NCI-H2196 (cell line): ENCODE results near the gene SHANK2.

ENCODE experiments used
- DNase-seq: peaks from one replicate; lab custom pipeline; 2025; ENCODE audit not compliant: unreplicated experiment; lab: John Stamatoyannopoulos, UW

The SHANK2 gene

DNA sequence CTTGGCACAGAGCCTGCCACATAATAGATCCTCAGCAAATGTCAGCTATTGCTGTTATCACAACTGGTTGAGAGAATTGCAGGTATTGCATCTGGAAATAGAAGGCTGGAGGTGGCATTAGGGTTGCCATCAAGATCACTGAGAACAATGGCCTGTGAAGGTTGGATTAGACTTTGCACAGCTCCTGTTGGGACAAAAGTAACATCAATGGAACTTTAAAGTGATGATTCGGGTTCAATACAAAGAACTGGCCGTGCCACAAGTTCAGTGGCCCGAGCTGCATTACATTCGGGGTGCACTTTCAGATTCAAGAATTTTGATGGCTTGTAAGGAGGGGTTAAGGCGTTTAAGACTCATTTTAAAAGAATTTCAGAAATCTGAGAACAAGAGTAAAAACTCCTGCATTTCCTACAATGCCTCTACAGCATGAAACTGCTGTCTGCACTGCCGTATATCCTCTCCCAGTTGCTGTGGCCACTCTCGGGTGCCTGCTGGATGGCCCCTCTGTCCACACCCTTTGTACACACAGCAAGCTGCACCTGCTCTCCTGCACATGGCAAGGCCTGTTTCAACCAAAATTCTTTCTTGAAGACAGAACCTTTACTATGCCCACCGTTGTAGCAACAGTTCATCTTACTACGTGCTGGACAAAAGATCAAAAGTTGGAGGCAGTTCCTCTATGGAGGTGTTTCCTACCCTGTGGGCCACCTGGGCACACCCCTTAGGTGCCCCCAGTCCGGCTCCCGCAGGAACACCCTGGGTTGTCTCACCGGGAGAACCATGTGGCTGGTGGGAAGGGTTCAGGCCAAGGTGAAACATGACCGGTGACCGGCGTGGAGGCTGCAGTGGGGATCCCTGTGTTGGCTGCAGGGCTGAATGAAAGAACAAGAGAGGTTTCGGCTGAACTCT, 17.5 kb upstream of the SHANK2 start:
- DNase-seq = no peak

DNA sequence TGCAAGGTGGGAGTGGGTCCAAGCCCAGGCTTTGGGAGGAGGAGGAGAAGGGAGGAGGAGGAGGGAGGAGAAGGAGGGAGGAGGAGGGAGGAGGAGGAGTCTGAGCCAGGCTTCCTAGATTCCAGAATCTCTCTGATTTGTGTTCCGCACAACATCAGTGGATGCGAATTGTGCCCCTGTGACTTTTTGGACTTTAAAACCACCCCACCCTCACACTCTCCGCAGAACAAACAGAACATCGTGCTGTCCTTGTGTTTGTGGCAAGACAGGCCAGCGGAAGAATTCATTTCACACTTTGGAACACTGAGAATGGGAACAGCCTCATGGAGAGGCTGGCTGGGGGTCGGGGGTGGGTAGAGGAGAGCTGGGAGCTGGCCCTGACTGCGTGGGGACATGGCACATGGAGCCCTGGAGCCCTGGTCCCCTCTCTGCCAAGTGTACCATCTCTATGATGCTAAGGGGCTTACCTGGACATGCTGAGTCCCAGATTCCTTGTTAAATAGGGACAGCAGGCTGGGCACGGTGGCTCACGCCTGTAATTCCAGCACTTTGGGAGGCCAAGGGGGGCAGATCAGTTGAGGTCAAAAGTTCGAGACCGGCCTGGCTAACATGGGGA, 16.4 kb upstream of the SHANK2 start:
- DNase-seq = no peak

DNA sequence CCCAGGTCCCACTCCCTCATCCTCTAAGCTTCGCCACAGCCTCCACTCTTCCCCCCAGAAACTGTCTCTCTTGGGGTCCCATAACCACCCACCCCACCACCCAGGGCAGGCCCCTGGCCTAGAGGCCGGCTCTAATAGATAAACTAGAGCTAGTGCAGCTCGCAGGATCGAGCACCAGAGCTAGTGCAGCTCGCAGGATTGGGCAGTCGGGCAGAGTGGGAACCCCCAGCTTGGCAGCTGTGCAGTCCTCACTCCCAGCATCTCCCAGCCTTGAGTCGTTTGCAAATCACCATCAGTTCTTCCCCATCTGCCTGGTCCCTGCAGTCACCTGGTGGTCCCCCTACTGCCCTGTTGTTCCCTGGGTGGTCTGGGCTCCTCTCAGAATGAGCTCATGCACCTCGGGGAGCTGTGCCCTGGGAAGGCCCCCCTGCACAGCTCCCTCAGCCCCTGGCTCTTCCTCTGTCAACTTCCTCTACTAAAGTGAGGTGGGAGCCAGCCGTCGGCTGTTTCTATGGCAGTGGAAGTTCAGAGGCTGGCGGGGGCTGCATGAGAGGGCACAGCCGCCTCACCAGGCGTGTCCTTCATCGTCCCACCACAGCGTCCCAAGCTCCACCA, 15.5 kb upstream of the SHANK2 start:
- no peak for DNase-seq

DNA sequence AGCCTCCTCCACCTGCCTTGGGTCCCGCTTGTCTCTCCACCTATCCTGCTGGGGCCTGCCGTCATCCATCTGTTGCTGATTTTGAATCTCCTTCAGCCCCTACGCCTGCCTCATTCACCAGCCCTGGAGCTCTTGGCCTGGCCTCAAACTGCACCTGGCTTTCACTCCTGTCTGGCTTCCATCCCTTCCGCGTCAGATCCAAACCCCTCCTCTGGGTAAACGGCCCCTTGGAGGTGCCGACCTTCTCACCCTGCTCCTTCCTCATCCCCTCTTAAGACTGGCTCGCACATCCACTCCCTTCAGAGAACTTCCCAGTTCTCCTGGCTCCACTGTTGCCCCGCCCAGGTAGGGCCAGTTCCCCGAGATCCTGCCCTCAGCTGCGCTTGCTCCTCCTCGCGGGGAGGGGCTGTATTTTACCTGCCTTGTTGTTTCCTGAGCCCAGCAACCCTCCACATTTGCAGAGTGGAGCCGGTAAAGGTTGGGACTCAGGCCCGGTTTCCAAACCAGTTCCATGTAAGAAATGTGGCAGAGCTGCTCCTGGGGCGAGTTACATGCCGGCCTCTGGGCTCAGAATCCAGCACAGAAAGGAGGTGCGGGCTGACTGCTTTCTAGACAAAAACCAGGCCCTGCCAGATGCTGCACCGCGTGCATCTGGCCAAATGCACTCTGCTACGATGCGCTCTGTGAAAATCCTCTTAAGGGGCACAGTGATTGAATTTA, 13.9 kb upstream of the SHANK2 start:
- no peak for DNase-seq

DNA sequence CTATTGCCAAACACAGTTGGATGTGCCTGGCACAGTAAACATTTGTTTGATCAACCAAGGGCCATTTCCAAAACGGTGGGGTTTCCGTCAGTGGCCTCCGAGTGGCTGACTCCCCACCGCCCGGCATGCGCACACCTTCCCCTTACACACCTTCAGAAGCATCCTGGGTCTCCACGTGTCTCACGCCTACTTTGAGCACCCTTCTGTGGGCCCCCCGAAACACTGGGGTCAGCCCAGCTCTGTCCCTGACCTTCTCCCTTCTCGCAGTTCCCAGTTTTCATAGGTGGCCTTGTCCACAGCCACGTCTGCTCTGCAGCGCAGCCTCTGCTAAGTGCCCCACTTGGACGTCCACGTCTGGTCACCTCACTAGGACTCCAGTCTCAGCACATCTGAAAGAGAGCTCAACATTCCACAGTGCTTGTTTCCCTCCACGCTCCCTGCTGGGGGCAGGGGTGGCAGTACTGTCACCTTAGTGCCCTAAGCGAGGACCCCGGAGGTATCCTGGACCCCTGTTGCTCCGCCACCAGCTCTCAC, 13.2 kb upstream of the SHANK2 start:
- no peak for DNase-seq

DNA sequence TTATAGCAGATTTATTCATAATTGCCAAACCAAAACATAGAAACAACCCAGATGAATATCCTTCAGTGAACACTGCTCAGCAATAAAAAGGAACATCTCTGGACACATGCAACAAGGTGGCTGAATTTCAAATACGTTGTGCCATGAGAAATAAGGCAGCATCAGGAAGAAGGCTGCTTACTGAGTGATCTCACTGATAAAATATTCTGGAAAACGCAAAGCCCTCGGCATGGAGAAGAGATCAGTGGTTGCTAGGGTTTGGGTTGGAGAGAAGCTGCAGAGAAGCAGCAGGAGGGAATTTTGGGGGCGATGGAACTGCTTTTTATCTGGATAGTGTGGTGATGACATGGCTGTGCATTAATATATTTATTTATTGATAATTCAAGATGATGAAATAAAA, 11.0 kb upstream of the SHANK2 start:
- no peak for DNase-seq

DNA sequence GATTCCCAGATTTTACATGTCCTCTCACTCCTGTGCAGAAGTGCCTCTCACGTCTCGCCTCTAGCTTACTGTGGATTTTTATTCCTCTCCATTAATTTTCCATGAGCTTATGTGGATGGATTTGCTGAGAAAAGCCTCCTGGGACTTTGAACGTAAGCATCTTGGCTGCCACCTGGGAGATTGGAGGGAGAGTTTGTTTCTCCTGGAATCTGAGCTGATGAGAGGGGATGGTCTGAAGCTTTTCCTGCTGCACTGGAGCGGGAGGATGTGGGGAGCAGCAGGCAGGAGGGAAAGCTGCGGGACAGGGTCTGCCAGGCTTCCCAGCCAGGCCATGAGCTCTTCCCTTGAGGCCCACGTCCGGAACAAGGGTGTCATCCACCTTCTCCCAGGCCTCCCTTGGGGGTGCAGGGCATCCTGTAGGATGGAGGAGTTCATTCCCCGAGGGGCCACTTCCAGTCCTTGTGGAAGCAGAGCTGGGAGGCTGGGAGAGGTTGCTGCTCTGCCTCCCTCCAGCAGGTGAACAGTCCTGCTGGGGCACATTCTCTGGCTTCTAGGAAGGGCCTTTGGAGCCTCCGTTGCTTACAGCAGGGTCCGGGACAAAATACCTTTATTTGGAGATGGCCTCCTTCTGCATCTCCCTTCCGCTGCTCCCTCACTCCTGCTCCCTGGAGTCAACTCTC, 3.6 kb upstream of the SHANK2 start:
- DNase-seq = no peak

DNA sequence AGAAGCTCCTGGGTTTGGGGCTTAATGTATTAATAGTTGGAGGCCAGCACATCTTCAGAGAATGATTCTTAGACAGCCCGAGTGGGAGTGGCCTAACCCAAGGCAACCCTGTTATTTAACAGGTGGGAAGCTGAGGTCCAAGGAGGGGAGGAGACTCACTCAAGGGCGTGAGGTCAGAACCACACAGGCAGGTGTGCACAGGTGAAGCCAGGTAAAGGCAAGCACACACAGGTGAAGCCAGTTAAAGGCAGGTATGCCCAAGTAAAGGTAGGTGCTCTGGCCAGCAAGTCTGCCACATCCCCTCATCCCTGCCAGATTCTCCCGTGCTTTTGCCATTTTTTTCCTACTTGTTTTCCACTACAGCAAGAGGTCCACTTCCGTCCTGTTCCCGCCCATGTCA, 2.9 kb upstream of the SHANK2 start:
- DNase-seq = no peak

DNA sequence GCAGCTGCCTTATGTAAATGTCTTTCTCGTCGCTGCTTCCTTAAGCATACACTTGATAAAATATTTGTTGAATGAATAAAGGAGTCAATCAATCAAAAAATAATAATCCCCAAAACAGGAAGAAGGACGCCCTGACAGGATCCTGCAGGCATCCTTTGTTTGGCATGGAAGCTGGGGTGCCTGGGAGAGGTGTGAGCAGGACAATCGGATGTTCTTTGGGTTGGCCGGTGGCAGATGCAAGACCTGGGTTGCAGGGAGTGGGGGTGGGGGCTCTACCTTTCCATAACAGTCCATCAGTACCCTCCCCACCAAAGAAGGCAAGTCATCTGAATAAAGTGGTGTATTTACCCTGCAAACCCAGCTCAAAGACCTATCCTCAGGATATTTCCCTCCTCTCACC, 1.4 kb upstream of the SHANK2 start:
- no peak for DNase-seq

DNA sequence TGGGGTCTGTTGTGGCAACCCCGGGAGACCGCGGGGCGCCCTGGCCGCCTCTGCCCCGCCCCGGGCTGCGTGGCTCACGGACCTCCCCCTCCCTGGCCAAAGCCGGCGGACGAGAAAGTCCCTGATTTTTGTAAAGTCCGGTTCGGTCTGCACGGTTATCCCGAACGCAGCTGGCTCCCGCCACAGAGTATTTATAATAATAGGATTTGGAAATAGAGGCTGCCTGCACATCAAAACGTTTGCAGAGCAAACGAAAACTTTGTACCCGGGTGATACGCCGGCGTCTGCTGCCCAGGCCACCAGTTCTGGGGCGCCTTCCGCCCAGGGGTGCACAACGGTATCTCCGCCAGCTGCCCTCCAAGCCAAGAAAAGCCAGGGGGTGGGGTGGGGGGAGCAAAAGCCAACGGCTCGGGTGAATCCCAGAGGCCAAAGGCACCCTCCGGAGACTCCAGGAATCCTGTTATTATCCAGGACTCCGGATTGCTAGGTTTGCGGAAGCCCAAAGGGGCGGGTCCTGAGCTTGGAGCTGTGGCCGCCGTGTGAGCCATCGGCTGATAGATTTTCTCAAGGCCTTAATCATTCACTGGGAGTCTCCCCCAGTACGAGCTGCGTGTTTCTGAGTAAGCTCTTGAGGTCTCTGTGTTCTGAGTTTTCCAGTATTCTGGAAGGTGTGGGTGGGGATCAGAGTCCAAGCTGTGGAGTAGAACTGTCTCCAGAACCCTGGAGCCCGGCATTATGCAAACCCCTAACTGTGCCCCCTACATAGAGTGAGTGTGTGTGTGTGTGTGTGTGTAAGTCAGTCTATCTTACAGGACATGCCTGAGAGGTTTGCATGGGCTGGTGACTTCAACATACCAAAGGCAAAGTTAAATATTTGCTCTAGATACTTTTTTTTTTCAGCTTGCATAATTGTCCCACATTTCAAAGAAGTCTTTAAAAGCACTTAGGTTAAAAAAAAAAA, 673 bp upstream of the SHANK2 start:
- no peak for DNase-seq

DNA sequence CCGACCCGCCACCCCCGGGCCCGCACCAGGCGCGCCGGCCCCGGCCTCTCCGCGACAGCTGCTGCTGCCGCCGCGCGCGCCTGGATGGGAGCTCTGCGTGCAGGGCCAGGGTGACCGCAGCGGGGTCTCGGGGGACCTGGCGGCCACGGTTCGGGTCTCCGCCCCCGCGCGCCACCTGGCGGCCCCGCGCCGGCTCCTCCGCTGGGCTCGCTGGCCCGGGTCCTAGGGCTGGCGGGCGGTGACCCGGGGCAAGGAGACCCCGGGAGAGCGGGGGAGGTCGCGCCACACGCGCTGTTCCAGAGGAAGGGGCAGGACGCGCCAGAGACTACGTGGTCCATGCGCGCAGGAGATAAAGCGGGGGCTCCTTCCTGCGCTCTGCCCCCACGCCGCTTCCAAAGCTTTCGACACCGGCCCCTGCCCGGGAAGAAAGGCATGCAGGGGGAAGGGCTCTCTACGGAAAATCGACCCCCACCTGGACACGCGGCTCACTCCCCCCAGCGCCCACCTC, 562 bp downstream of the SHANK2 start:
- no peak for DNase-seq

DNA sequence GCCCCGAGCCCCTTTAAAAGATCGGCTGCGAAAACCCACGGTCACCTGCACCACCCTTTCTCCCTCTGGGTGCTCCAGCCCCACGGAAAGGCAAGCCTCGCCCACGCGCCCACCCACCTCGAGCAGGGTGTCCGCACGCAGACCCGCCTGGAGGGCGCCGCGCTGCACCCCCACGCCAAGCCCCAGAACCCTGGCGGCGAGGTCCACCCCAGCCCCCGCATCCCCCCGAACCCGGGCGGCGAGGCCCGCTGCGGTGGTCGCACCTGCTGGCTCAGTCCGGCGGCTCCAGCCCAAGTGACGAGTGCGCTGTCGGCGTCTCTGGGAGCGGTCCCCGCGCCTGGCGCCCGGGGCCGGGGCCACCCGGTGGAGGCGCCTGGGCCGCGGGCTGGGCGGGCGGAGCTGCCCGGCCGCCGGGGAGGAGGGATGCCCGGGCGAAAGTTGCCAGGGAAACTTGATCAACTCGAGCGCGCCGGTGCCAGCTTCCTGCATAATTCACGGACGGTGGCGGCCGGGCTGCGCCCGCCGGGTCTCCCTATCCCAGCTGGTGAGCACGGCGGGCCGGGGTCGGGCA, 1.1 kb downstream of the SHANK2 start:
- DNase-seq = peak; percentile 15

DNA sequence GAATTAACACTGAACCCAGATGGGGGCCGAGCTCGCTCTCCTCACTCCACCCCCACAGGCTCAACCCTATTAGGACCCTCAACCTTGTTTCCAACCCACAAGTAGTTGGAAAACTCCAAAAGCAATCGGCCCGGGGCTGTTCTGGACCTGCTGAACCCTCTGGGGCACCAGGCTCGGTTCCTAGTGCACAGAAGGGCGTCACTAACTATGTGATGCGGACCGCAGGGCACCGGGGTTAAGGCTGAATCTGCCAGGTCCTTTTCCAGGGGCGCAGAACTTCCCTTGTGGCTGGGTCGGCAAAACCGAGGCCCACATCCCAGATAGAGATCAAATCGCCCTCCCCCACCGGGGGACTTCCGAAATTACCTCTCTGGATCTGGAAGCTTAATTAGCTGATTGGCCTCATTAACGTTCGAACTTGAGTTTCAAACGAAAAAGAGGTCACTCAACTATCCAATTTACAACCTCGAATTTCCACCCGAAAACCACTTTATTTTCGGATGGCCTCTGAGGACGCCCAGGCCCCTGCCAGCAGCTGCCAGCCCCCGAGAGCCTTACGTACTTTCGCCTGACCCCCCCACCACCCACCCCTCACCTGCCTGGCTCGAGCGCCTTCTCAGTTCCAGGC, 1.7 kb downstream of the SHANK2 start:
- DNase-seq = no peak

DNA sequence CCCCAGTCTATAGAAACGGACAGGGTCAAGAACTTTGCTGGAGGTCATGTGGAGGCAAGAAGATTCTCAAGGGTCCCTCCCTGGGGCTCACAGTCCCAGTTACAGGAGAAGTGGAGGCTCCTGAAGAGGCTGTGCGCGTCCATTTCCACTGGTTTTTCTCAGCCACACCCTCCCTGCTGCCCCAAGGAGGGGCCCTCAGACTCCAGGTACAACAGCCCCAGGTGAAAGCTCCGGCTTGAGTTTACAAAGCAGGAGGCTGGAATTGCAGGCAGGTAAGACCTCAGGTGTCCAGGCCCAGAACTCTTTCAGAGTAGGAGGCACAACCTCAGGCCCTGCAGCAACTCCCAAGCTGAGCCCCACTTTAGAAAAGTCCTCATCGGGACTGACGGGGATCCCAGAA, 3.1 kb downstream of the SHANK2 start:
- no peak for DNase-seq

DNA sequence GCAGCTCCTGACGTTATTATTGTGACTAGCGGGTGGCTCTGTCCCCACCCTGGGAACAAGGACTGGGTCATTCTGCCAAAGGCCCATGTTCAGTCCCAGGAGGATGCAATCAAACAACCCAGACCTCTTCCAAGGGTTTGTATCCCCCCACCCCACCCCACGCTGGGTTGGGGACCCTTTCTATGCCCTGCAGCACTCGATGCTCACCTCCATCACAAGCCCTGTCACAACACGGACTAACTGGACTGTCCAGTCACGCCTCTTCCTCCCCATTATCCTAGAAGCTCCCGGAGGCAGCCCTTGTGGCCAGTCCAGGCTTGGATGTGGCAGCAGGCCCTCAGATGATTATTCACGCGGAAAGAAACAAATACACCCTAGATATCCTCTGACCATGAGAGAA, 3.7 kb downstream of the SHANK2 start:
- DNase-seq = no peak

DNA sequence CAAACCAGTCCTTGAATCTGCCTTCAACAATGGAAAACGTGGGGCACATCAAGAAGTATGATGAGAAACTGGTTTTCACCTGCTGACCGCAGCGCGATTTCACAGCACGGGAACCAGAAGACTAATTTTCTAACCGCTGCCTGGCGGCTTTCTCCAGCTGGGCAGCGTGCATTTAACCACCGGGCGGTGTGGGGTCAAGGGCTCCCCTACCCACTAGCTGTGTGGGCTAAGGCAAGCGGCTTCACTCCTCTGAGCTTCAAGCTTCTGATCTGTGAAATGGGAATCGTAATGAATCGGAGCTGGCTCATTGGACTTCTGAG, 4.2 kb downstream of the SHANK2 start:
- no peak for DNase-seq

DNA sequence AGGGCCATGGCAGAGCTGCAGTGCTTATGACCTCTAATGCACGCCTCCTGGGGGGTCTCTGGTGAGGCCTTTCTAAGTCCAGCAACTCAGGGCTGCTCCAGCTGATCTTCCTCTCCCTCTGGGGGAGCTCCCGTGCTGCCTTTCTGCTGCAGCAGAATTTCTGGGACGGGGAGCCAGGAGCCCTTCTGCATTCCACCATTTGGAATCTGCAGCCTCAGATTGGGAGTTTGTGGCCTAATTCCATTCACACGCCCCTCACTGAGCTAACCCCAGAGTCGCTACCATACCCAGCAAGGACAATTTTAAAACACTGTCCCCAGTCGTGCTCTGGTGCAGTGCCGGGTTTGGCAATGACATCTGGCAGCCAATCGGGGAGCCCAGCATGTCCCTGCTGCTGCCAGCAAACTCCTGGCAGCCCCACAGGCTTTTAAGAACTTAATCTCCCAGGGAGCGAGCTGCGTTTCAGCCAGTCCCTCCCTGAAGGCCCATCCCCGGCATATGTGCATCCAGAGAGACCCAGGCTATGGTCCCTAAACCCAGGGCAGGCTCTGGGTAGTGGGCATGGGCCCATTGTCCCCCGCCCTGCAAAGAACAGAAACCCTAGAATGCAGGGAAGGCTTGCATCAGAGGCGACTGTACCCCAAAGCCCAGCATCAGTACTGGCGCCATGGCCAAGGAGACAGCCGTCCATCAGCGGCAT, 4.7 kb downstream of the SHANK2 start:
- no peak for DNase-seq

DNA sequence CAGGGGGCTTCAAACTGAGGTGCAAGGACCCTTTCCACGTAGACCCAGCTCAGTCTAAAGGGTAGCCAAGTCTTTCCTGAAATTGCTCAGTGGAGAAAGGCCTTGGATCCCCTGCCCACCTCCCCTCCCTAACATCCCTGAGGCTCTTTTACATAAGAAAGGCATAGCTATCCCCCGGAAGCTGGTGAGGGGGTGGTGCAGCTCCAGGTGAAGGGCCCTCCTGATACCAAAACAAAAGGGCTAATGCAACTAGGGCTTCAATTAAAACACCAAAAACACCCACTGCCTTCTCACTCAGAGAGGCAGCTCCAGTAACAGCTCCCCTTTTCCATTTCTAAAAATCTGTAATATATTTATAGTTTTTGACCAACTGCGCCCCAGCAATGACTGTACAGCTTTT, 5.8 kb downstream of the SHANK2 start:
- DNase-seq = no peak
